Pancreas (tissue), 10 donors: ENCODE measurements around the gene SLCO2A1. TPM values are rescaled to one million over a fixed set of nuclear protein-coding genes. Genes with fewer than 3 reads are reported as not detected.

Experiments
- ATAC-seq, 4 donors: fragments of 200-7000 bp; cut with Tn5 transposase; one replicate each; pipeline versions ENCODE4 v1.8.0 to v1.9.1; 2020; ENCODE audit warnings: mild to moderate bottlenecking in 4 of 4, moderate library complexity in 4 of 4
- DNase-seq, 6 donors: peaks; one replicate each; pipeline ENCODE4 v3.0.0-alpha.2; 2020
- FAIRE-seq: peaks from 2 replicates; lab custom pipeline; 2012; peaks lifted over from hg19 to GRCh38; lab: Jason Lieb, UNC
- H3K27ac ChIP-seq, 4 donors: fragments of 200-600 bp; sonication (generic); 1 replicate in 3 of 4; 2 replicates in 1 of 4; pipeline versions ENCODE4 v1.5.0 to v1.8.0; 2020
- H3K27me3 ChIP-seq, 4 donors: fragments of 200-600 bp; one replicate each; pipeline ENCODE4 v1.8.0; 2021
- H3K36me3 ChIP-seq, 3 donors: fragments of 200-600 bp; sonication (generic) in 1 of 3; one replicate each; pipeline versions ENCODE4 v1.5.0 to v1.8.0; 2020 to 2021
- H3K4me1 ChIP-seq, 3 donors: fragments of 200-600 bp; one replicate each; pipeline ENCODE4 v1.8.0; 2021
- H3K4me3 ChIP-seq, 4 donors: fragments of 200-600 bp; sonication (generic) in 2 of 4; one replicate each; pipeline versions ENCODE4 v1.5.0 to v1.8.0; 2020 to 2021
- H3K9me3 ChIP-seq, 4 donors: fragments of 200-600 bp; one replicate each; pipeline ENCODE4 v1.8.0; 2021
- CTCF ChIP-seq, 4 donors: fragments of 200-600 bp; sonication (generic) in 3 of 4; IDR thresholded peaks; one replicate each; pipeline versions ENCODE4 v1.5.0 to v1.8.0; 2021; ENCODE audit warnings: antibody characterized with exemption in 4 of 4
- whole genome bisulfite sequencing, 2 donors: extraction: QIAGEN DNeasy Blood & Tissue Kit; methylation state at CpG; one replicate each; pipeline ENCODE4 v1.1.7; 2013; 5-methylcytosine and 5-hydroxymethylcytosine counted together
- intact Hi-C, 3 donors: fragments of 100-400 bp; cut with DNase I; formaldehyde crosslinking; loops; one replicate each; pipeline versions ENCODE4 v1.11.1 to v1.14.2; 2022
- polyA plus RNA-seq, 2 donors: library from polyadenylated mRNA; stranded (reverse); fragments of 200-250 nt; gene quantifications; one replicate each; pipeline ENCODE4 v1.2.3, GENCODE V29; 2013
- total RNA-seq, 6 donors: library from RNA; stranded (reverse); fragmentation: NEBNext Ultra II Directional in 4 of 6; extraction: Animal tissue kit (Norgen Biotek cat#: 25700) in 4 of 6; gene quantifications; one replicate each; pipeline versions ENCODE4 v1.2.1 to v1.2.4, GENCODE V29; 2021 to 2023
- donor health status: healthy with polysubstance abuse.
- donor health status: DM: no; HTN: no; CAD: no; lungs with moderate emphysema.
- donor health status: DM: no; HTN: no; CAD: no.
- donor health status: control.
- donor health status: control.
- donor health status: Bipolar disorder and iron deficiency.
- donor health status: DM: yes; HTN: yes; CAD: no.
- donor health status: DM: no; HTN: no; CAD: no.
- donor health status: DM: no; HTN: no; CAD: no.
- donor health status: DM: yes; HTN: yes; CAD: no.

The SLCO2A1 gene
- total and polyA plus RNA-seq, 8 donors: 4.6 to 17.5 (median 10.4) TPM

- FAIRE-seq (no peak), DNase-seq (peak in 2 of 6 donors; percentile 27 to 35)
Measured at GRCh38 chr3:133937756-133938601, 91.7 kb downstream of the SLCO2A1 start.

GRCh38 chr3:133937061-133937686 is 92.6 kb downstream of the SLCO2A1 start:
- Histone ChIP-seq H3K4me1 (no peaks in the 10 kb centered on the region), H3K9me3 (no peaks in the 10 kb centered on the region), H3K27ac (no peak overlapping the region), H3K36me3 (no peaks in the 10 kb centered on the region), H3K4me3 (no peak overlapping the region), H3K27me3 (no peaks in the 10 kb centered on the region)
- peak in 1 of 6 donors; percentile 11 for DNase-seq
- TF ChIP-seq CTCF (IDR thresholded peaks at IDR 0.05): no peak
- intact Hi-C loops: loop anchor here in 1 of 3 donors (10.0 kb wide), 1 partner anchor 278 kb away; no protein-coding TSS in a partner anchor
- no peak for FAIRE-seq
- 63 to 68% methylated on average over 8 of the region's 8 CpGs for WGBS, 2 donors
- no peak for ATAC-seq

More at GRCh38 chr3:133937756-133938601, 91.7 kb downstream of the SLCO2A1 start:
- Histone ChIP-seq H3K27ac (no peak overlapping the region), H3K4me3 (no peak overlapping the region), H3K27me3 (no peaks in the 10 kb centered on the region), H3K36me3 (no peaks in the 10 kb centered on the region), H3K4me1 (peaks cover 0 to 2% (median 0%) of the 10 kb centered on the region in 3 donors), H3K9me3 (no peaks in the 10 kb centered on the region)
- intact Hi-C loops: loop anchor here in 1 of 3 donors (10.0 kb wide), 1 partner anchor 277 kb away; no protein-coding TSS in a partner anchor
- 86 to 88% methylated on average over 10 of the region's 10 CpGs for WGBS, 2 donors
- TF ChIP-seq CTCF (IDR thresholded peaks at IDR 0.05): no peak
- no peak for ATAC-seq

GRCh38 chr3:133935843-133936769 is 93.6 kb downstream of the SLCO2A1 start:
- FAIRE-seq (no peak), DNase-seq (peak in 2 of 6 donors; percentile 21 to 22), ATAC-seq (no peak)
- Histone ChIP-seq H3K9me3 (no peaks in the 10 kb centered on the region), H3K4me1 (no peaks in the 10 kb centered on the region), H3K27ac (no peak overlapping the region), H3K4me3 (no peak overlapping the region), H3K36me3 (no peaks in the 10 kb centered on the region), H3K27me3 (no peaks in the 10 kb centered on the region)
- no peak for TF ChIP-seq CTCF (IDR thresholded peaks at IDR 0.05)
- WGBS, 2 donors: 88 to 91% methylated on average over 13 of the region's 13 CpGs
- intact Hi-C loops: loop anchor here in 1 of 3 donors (10.0 kb wide), 1 partner anchor 279 kb away; no protein-coding TSS in a partner anchor

GRCh38 chr3:133934996-133935842 is 94.5 kb downstream of the SLCO2A1 start:
- Histone ChIP-seq H3K36me3 (no peaks in the 10 kb centered on the region), H3K4me3 (no peak overlapping the region), H3K9me3 (no peaks in the 10 kb centered on the region), H3K27ac (no peak overlapping the region), H3K4me1 (no peaks in the 10 kb centered on the region), H3K27me3 (no peaks in the 10 kb centered on the region)
- ATAC-seq (no peak), DNase-seq (peak in 1 of 6 donors; percentile 35), FAIRE-seq (no peak)
- intact Hi-C loops: loop anchor here in 1 of 3 donors (10.0 kb wide), 1 partner anchor 280 kb away; no protein-coding TSS in a partner anchor
- WGBS, 2 donors: 81 to 93% methylated on average over 11 of the region's 11 CpGs
- no peak for TF ChIP-seq CTCF (IDR thresholded peaks at IDR 0.05)
